GM18867 (cell line): ENCODE results near the gene ADI1.

Experiments used
- ATAC-seq: cut with Tn5 transposase; IDR thresholded peaks from one replicate; pipeline ENCODE4 v1.9.1; 2021; ENCODE audit warnings: mild to moderate bottlenecking, moderate library complexity; ENCODE audit not compliant: unreplicated experiment

Gene ADI1

DNA sequence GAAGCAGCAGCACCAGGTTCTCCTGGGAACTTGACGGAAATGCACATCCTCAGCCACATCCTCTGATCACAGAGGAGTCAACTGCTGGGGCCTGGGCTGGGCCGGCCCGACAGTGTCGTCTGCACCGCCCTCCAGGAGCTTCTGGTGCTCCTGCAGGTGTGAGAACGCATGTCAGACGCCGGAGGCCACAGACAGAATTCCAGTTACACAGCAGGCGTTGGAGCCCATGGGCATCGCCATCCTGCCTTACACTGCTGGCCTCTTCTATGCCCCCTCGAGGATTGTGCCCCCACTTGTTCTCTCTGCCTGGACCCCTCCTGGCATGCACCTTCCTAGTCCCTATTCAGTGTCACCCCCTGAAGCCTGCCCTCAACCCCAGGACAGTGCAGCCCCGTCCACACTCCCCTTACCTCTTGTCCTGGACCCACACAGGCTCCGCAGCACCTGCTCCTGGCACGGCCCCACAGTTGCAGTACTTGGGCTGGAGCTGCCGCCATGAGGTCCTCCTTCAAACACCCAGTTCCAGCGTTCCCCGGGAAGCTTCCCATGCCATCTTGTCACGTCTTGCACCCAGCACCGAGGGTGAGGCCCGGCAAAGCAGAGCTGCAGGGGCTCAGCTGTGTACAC, 37.5 kb downstream of the ADI1 start:
- no peak for ATAC-seq

DNA sequence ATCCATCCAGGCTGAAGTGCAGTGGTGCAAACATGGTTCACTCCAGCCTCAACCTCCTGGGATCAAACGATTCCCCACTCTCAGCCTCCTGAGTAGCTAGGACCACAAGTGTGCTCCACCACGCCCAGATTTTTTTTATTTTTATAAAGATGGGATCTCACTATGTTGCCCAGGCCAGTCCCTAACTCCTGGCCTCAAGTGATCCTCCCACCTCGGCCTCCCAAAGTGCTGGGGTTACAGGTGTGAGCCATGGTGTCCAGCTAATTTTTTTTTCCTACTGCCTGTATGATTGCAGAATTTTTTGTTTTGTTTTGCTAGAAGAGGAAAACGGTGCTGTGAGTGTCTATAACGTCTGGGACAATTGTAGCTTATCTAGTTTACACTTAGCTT, 38.3 kb downstream of the ADI1 start:
- ATAC-seq = no peak

DNA sequence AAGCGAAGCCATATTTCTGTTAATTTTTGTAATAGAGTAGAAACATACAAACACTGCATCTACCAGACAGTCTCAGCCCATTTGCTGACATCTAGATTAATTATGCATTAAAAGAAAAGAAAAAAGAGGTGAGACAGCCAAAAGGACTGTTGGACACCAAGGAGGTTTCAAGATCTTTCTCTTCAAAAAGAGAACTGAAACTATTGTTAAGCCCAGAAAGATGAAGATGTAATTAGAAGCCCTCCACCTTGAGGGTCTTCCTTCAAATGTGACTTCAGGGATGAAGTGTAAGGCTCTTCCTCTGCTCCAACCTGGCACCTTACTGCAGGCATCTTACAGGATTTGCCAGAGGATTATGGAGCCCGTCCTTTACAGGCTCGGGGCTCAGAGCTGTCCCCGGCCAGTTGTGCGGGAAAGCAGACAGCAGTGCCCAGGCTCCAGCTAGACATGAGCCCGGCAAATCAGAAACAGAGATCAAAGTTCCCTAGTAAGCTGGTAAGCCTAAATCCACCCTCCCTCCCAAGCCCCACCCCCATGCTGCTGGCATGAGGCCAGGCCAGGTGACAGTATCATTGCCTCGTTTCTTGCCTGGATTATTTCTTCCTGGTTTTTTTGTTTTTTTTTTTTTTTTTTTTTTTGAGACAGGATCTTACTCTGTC, 38.9 kb downstream of the ADI1 start:
- ATAC-seq = no peak

DNA sequence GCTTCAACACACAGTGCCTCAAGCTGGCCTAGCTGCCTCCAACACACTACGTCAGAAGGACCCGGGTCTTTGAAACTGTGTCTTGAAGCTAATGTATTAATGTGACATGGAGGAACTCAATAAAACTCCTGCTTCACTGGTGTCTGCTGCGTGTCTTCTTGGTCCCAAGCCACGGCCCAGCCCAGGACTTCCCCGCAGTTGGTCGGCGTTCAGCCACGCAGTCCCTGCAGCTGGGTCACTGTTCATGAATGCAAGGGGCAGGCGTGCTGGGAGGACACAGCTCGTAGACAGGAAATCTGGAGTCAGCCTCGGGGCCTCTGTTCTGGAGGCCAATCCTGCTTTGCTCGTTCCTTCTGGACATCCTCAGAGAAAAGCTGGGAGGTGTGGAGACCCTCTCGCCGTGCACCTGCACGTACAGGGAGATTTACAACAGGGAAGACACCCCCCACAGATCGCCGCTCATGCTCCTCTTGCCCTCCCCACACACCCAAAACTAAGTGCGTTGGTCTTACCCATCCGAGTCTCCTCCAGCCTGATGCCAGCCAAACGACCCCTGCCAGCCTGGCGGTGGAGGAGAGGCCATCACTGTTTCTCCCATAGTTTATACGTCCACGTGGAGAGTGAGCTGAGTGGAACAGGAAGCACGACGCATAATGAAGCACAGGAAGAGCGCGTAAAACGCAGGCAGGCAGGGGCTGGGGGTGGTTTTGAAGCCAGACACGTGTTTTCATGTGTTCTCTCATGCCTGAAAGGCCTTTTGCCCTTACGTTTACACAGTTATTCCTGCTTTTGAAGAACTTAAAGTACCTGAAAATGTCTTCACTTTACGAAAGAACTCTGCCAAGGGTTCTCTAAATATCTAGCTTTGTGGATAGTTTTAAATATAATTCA, 39.7 kb downstream of the ADI1 start:
- ATAC-seq = no peak

DNA sequence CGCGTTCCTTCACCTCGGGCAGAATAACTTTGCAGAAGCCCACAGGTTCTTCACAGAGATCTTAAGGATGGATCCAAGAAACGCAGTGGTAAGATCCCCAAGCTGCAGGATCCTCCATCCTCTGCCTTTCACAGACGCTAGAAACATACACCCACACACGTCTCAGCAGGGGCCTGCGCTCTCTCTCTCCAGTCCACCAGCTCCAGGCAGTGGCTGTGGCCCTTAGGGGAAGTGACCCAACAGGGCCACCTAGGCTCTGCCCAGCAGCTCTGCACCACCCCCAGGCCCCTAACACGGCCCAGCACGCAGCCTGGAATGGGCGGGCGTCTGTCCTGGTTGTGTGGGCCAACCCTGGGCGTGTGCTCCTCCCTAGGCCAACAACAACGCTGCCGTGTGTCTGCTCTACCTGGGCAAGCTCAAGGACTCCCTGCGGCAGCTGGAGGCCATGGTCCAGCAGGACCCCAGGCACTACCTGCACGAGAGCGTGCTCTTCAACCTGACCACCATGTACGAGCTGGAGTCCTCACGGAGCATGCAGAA, 40.4 kb downstream of the ADI1 start:
- no peak for ATAC-seq

DNA sequence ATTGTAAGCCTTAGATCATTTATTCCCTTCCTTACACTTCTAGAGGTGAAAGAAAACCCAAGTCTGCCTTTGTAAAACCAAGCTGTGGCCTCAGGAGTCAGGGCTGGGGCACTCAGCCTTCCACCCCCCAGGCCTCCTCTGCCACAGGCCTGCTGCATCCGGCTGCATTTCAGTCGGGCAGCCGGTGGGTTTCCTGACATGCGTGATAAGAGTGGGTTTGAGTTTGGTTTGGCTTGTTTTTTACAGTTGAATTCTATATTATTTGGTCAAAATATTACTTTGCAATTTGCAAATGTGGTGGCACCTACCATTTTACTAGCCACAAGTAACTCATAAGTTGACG, 42.4 kb downstream of the ADI1 start:
- ATAC-seq = no peak

DNA sequence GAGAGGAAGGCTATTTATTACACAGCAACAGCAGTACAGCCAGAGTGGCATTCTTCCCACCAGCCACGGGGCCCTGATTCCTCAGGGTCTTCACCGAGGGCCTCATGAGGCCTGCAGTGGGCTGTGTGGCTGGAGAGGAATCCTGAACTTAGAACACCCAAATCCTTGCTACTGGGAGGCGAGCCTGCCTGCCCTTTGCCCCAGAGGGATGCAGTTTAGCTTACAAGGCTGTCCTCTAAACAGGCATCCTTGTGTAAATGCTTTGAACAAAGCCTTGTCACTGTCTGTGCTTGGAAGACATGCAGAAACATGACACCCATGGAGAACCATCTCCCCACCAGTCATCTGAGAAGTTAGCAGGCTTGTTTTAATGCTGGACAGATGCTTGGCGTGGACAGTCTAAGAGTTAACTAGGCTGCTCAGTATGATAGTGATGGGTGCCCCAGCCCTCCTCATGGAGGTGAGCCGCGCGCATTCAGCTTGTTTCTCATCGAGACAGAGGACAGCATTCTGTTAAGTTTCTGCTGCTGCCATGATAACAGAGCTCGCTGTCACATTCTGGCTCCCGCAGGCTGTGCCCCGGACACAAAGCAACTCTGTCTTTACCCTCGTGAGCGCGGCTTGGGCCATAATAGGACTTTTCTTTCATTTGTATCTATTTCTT, 42.9 kb downstream of the ADI1 start:
- no peak for ATAC-seq

DNA sequence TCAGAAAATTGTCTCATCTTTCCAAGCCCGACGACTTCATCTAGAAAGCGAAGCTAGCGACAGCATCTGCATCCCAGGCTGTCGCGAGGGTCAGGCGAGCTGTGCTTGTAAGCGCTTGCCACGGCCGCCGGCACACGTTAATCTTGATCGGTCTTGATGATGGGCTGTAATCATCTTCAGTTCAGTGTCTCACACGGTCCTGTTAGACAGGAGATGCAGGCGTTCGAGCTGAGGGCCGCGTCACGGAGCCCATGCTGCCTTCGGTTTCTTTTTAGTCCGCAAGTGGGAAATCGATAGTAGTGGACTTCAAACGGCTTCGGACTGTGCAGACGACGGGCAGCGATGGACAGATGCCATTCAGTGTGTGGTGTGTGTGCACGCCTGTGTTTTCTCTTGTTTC, 43.6 kb downstream of the ADI1 start:
- ATAC-seq = no peak

DNA sequence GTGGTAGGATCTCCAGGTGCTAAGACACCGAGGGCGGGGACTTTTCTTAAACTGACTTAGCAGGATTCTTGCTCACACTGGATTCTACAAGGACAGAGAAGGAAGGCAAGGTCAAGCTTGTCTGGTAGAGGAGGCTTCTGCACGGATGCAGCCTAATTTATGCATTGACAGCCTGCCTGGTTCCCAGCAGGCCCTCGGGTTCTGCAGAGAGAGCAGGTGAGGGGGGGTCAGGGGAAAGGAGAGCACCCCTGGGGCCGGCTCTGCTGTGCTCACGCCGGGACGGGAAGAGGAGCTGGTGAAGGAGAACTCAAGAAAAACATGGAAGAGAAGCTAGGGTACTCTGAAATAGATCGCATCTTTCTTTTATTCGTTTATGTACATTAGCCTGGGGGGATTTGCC, 46.4 kb downstream of the ADI1 start:
- no peak for ATAC-seq

DNA sequence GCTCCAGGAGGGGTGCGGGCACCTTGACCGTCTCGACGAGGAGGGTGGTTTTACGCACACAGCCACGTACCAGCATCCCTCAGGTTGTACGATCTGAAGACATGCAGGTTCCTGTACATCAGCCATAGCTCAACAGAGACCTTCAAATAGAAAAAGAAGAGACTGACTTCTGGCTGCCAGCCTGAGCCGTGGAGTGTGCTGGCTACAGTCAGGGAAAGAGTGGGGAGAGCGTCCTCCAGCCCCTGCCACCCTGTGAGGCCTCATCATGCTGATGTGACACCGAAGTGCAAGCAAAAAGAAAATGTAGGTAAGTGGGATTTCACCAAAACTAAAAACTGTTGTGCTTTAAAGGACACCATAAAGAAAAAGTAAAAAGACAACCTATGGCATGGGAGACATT, 47.0 kb downstream of the ADI1 start:
- no peak for ATAC-seq

DNA sequence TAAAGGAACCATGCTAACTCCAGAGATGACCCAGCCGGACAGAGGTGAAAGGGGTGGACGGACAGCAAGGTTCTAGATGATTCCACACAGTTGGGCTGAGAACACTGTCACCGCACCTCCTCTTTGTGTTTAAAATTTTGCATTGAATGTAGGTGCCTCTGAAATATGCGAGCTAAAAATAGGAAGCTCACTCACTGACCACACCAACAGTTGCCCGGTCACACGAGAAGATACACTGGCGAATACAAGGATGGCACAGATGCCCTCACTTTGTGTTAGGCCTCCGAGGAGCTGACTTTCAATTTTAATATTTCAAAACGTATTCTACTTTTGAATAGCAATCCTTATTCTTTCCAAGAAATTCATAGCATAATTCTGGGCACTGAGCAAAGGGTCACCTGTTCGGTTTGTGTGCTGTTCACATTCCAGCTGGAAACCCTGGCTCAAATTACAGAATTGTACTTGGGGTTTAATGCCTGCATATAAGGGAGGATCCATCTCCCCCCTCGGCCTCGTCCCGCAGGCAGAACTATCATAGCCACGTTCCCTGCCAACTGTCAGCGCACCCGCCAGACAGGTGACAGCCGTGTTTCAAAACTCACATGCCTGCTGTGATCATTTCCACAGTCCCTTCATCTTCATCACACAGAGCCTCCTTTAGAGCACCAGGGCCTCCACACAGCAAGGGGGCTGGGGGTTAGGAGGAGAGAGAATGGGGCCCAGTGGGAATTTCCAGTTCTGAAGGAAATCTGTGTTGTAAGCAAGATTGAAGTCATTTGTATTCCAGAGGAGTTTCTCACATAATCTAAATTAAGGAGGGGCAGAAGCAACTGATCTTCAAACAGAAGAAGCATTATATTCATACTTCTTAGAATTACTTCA, 48.2 kb downstream of the ADI1 start:
- no peak for ATAC-seq

DNA sequence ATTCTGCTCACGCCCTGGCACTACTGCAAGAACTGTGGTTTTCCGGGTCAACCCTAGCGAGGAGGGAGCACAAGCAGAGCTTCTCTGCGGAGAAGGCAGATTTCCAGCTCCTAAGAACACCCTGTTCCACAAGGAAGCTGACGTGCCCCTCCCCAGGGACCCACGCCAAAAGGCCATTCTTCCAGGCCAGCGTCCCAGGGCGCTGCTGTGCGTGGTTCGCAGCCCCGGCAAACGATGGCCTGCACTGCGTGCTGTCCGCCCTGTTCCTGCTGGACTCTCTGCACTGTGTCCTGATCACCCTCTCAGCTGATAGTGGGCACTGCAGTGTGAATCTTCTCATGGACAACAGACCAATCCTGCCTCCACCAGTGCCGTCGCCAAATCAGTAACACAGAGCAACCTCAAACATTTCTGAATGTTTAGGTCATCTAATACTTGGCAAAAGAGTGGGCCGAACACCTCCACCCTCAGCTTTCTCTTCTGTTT, 49.1 kb downstream of the ADI1 start:
- no peak for ATAC-seq

DNA sequence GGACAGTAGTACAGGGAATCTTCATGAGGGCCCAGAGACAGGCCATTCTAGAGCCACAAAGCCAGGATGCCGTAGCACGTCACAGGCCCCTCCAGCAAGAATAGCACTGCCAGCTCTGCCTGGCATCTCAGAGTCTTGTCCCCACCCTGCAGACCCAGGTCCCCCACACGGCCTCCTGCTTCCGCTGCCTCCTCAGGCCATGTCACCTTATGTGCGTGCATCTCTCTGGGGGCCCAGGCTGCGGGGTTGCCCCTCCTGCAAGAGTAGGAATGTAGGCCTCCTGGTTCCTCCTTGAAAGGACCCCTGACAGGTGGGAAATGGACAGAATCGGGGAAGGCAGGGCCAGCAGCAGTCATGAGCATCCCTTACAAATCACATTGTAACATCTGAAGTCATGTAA, 49.8 kb downstream of the ADI1 start:
- no peak for ATAC-seq

DNA sequence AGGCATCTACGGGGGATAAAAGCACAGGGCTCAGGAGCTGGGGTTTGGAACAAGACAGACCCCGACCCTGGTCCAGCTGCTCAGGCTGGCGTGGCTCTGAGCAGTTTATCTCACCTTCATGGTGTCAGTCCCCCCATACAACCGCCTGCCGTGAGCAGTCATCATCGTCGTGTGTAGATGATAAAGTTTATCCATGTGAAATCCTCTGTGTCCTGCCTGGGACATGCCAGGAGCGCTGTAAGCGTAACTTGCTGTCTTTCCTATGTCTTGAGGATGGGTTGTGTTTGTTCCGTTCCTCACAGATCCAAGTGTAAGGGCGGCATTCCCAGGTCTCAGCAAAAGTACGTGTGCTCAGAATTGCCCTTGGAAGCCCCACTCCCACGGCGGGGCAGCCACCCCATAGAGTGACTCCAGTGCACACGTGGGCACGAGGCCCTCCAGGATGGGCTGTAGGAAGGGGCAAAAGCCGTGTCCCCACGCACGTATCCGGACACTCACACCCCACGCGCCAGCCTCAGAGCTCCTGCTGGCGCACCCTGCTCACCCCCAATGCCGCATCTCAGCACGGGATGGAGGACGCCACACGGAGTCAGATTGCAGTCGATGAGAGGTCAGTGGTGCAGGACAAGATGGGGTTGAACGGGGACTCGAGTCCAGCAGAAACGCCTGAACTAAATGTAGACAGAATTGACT, 50.9 kb downstream of the ADI1 start:
- ATAC-seq = no peak

DNA sequence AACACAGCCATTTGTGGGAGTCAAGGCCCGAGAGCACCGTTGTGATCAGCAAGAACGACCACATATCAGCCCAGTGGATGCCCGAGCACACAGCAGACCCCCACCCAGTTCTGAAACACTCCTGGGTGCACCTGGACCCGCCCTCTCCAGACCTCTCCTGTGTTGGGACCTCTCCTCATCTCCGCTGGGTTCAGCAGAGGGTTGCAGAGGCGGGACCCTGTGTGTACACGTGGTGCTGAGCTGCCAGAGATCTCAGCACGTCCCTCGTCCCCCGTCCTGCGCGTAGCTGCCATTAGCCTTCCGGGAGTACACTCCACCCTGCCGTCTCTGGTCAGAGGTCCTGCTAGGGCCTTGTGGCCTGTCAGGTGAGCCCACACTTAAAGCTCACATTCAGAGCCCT, 51.7 kb downstream of the ADI1 start:
- ATAC-seq = no peak

DNA sequence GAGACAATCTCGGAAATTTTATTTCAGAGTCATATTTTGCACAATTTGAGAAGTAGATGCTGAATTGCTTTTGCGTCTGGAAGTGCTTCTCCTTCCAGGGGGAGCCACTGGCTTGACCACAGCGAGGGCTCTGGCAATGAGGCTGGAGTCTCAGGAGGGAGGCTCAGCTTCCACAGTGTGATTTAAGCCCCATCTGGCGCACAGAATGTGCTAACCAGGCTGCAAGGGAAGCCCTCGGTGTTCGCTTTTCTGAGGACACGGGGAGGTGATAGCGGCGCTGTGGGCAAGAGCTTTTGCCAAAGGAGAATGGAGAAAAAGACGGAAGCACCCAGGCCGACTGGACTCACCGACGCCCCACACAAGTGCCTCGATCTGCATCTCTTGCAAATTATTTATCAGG, 52.4 kb downstream of the ADI1 start:
- ATAC-seq = no peak

DNA sequence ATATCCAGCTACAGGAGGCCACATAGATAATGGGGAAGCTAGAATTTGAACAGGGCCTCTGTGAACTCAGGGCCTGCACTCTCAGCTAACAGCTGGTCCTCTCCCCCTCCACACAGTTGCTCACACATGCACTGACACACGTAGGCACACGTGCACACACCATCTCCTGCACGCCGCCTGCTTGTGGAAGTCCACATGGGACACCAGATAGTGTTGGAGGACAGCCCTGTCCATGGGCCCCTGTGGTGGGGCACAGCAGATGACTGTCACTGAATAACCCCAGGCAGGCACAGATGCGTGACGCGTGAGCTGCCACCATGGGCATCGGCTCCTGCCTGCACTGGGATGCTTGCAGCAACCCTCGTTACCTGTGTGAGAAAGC, 52.9 kb downstream of the ADI1 start:
- ATAC-seq = no peak

DNA sequence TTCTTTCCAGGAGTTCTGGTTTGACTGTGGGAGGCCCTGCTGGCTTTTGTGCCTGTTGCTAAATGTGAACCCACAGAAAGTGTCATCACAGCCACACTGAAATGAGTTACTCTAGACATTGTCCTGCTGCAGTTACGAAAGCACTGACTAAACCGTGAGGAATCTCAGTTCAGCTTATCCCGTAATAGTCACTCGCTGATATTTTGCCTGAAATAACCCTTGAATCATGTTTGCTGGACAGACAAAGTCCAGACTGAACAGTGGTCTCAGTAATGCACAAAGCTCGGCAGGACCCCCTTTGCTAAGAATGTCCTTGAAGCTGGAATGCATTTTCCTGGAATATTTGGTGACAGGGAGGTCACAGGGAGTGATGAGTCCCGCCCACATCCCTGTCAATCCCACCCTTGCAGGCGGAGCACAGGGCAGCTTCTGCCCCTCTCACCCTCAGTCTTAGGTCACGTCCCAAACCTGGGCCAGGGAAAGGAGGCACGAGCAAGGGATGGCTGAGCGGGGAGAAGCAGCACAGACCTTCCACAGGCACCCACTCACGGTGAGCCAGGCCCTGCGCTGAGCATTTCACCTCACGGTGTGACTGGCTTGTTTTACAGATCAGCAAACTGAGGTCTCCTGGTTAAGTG, 53.4 kb downstream of the ADI1 start:
- ATAC-seq = no peak

DNA sequence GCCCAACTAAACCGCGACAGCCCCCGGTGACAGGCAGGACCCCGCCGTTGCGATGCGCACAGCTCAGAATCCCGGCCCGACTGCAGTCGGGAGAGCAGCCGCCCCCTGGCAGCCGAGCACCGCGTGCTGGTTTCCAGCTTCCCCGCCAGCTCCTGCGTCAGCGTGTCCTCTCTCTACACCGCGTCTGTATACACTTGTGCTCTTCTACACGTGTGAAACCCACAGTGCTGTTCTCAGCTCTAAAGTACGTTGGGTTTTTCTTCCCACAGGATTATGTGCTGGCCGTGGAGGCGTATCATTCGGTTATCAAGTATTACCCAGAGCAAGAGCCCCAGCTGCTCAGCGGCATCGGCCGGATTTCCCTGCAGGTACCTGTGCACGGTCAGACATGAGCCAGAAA, 54.0 kb downstream of the ADI1 start:
- ATAC-seq = no peak
